H1 (cell line): ENCODE data around the gene PHLDA2. TPM values are rescaled to one million over a fixed set of nuclear protein-coding genes. Genes with fewer than 3 reads are reported as not detected.

ENCODE experiments used
- CTCF ChIA-PET: fragments of 300-600 bp; sonication (Branson Sonifier 250); formaldehyde crosslinking; loops from one replicate; lab custom pipeline; 2021; ENCODE audit not compliant: partially characterized antibody; lab: Charles Lee
- POLR2A ChIA-PET: fragments of 300-600 bp; sonication (Branson Sonifier 250); formaldehyde crosslinking; loops from one replicate; lab custom pipeline; 2021; ENCODE audit warnings: inconsistent platforms; ENCODE audit not compliant: partially characterized antibody; lab: Charles Lee
- DNase-seq, 2 experiments: peaks; one replicate each; pipeline versions ENCODE4 v3.0.0 to v3.0.0-alpha.2; 2010 to 2022; ENCODE audit warnings: low spot score in 2 of 2, low read depth in 1 of 2, mixed read lengths in 1 of 2
- FAIRE-seq: peaks from 2 replicates; lab custom pipeline; 2011; peaks lifted over from hg19 to GRCh38; lab: Jason Lieb, UNC
- H2AFZ ChIP-seq: 2 replicates; pipeline ENCODE4 v1.8.1; 2012; ENCODE audit warnings: low read length, inconsistent platforms
- H2AK5ac ChIP-seq: 2 replicates; pipeline ENCODE4 v1.6.1; 2013; ENCODE audit warnings: low read depth, low read length
- H2BK120ac ChIP-seq: replicated peaks from 2 replicates; pipeline ENCODE3; 2013; ENCODE audit warnings: low read depth, low read length, inconsistent platforms
- H2BK12ac ChIP-seq: 2 replicates; pipeline ENCODE4 v1.6.1; 2013; ENCODE audit warnings: low read depth, low read length
- H2BK15ac ChIP-seq: 2 replicates; pipeline ENCODE4 v1.6.1; 2013; ENCODE audit warnings: low read length
- H2BK20ac ChIP-seq: 2 replicates; pipeline ENCODE4 v1.6.1; 2013; ENCODE audit warnings: low read length
- H2BK5ac ChIP-seq: 2 replicates; pipeline ENCODE4 v1.6.1; 2013; ENCODE audit warnings: low read depth, low read length
- H3K14ac ChIP-seq: 2 replicates; pipeline ENCODE4 v1.6.1; 2013; ENCODE audit warnings: inconsistent platforms; ENCODE audit not compliant: insufficient read length
- H3K18ac ChIP-seq: 2 replicates; pipeline ENCODE4 v1.6.1; 2013; ENCODE audit warnings: low read length; ENCODE audit errors: extremely low read depth
- H3K23ac ChIP-seq: 2 replicates; pipeline ENCODE4 v1.6.1; 2013; ENCODE audit warnings: inconsistent platforms; ENCODE audit not compliant: insufficient read length
- H3K23me2 ChIP-seq: 2 replicates; pipeline ENCODE4 v1.6.1; 2013; ENCODE audit warnings: low read depth, low read length
- H3K27ac ChIP-seq: 2 replicates; pipeline ENCODE4 v1.6.1; 2011; ENCODE audit warnings: low read depth, low read length, inconsistent platforms
- H3K27me3 ChIP-seq, 4 experiments: replicated peaks in 1 of 4; 1 replicate in 1 of 4; 2 replicates in 3 of 4; pipeline versions ENCODE4 v1.6.1 to v1.8.1; 2011 to 2013; ENCODE audit warnings: low read length in 3 of 4, mild to moderate bottlenecking in 3 of 4, inconsistent platforms in 2 of 4, mixed read lengths in 2 of 4, moderate library complexity in 1 of 4; ENCODE audit not compliant: control insufficient read depth in 3 of 4, insufficient read depth in 3 of 4; ENCODE audit errors: extremely low read depth in 1 of 4
- H3K36me3 ChIP-seq, 4 experiments: 2 replicates each; pipeline versions ENCODE4 v1.6.1 to v1.8.1; 2011 to 2013; ENCODE audit warnings: mild to moderate bottlenecking in 4 of 4, low read length in 3 of 4, moderate library complexity in 2 of 4, control low read depth in 1 of 4, inconsistent platforms in 1 of 4; ENCODE audit not compliant: insufficient read depth in 4 of 4, control insufficient read depth in 2 of 4
- H3K4ac ChIP-seq: replicated peaks from 2 replicates; pipeline ENCODE3; 2013; ENCODE audit warnings: low read length, low read depth, mixed read lengths, inconsistent platforms; ENCODE audit not compliant: insufficient read length
- H3K4me1 ChIP-seq, 4 experiments: replicated peaks in 1 of 4; 1 replicate in 1 of 4; 2 replicates in 3 of 4; pipeline versions ENCODE4 v1.6.1 to v1.8.1; 2011 to 2013; ENCODE audit warnings: low read length in 3 of 4, inconsistent platforms in 2 of 4, mixed read lengths in 1 of 4; ENCODE audit not compliant: insufficient read depth in 4 of 4, control insufficient read depth in 3 of 4
- H3K4me2 ChIP-seq, 2 experiments: 2 replicates each; pipeline versions ENCODE4 v1.6.1 to v1.8.1; 2011 to 2013; ENCODE audit warnings: low read depth in 2 of 2, low read length in 2 of 2, control low read depth in 1 of 2, inconsistent platforms in 1 of 2, mild to moderate bottlenecking in 1 of 2; ENCODE audit not compliant: insufficient read depth in 1 of 2
- H3K4me3 ChIP-seq, 4 experiments: fragments of 200-600, 300-600 bp in 1 of 4; sonication (generic), shearing (Covaris generic), sonication (Bioruptor Twin) in 1 of 4; 2 replicates each; pipeline versions ENCODE4 v1.5.1 to v1.8.1; 2011 to 2016; ENCODE audit warnings: low read length in 4 of 4, low read depth in 3 of 4, control low read depth in 2 of 4, inconsistent platforms in 2 of 4, mild to moderate bottlenecking in 2 of 4, mixed read lengths in 1 of 4, moderate library complexity in 1 of 4; ENCODE audit not compliant: insufficient read depth in 2 of 4; ENCODE audit errors: extremely low read depth in 1 of 4
- H3K56ac ChIP-seq: replicated peaks from 2 replicates; pipeline ENCODE3; 2013; ENCODE audit warnings: low read depth, mild to moderate bottlenecking, mixed read lengths, low read length, inconsistent platforms; ENCODE audit not compliant: insufficient read length
- H3K79me1 ChIP-seq: 2 replicates; pipeline ENCODE4 v1.6.1; 2013; ENCODE audit warnings: low read depth, low read length, control low read depth
- H3K79me2 ChIP-seq, 2 experiments: 2 replicates each; pipeline versions ENCODE4 v1.6.1 to v1.8.1; 2012 to 2013; ENCODE audit warnings: low read length in 2 of 2, mild to moderate bottlenecking in 2 of 2, inconsistent platforms in 1 of 2; ENCODE audit not compliant: insufficient read depth in 2 of 2, control insufficient read depth in 1 of 2
- H3K9ac ChIP-seq, 4 experiments: replicated peaks in 1 of 4; 1 replicate in 1 of 4; 2 replicates in 3 of 4; pipeline versions ENCODE4 v1.6.1 to v1.8.1; 2011 to 2013; ENCODE audit warnings: low read depth in 3 of 4, low read length in 3 of 4, control low read depth in 2 of 4, mild to moderate bottlenecking in 2 of 4, moderate library complexity in 2 of 4, inconsistent platforms in 1 of 4; ENCODE audit errors: extremely low read depth in 1 of 4
- H3K9me3 ChIP-seq, 2 experiments: 2 replicates each; pipeline versions ENCODE4 v1.6.1 to v1.8.1; 2012 to 2013; ENCODE audit warnings: mild to moderate bottlenecking in 2 of 2, moderate library complexity in 2 of 2, control low read depth in 1 of 2, inconsistent platforms in 1 of 2, low read depth in 1 of 2, low read length in 1 of 2, mixed read lengths in 1 of 2; ENCODE audit not compliant: insufficient read depth in 2 of 2
- H4K20me1 ChIP-seq, 2 experiments: replicated peaks in 1 of 2; 2 replicates each; pipeline versions ENCODE3 to v1.8.1; 2011 to 2013; ENCODE audit warnings: inconsistent platforms in 2 of 2, low read length in 2 of 2, mild to moderate bottlenecking in 1 of 2; ENCODE audit not compliant: insufficient read depth in 2 of 2, control insufficient read depth in 1 of 2
- H4K5ac ChIP-seq: 2 replicates; pipeline ENCODE4 v1.6.1; 2013; ENCODE audit warnings: low read length, low read depth, mixed read lengths, inconsistent platforms; ENCODE audit not compliant: insufficient read length
- H4K8ac ChIP-seq: 2 replicates; pipeline ENCODE4 v1.8.0; 2013; ENCODE audit warnings: mild to moderate bottlenecking, moderate library complexity, low read length, inconsistent platforms; ENCODE audit not compliant: insufficient read depth; ENCODE audit errors: extremely low read depth
- H4K91ac ChIP-seq: replicated peaks from 2 replicates; pipeline ENCODE3; 2013; ENCODE audit warnings: low read length, mixed read lengths, inconsistent platforms; ENCODE audit not compliant: insufficient read length
- CHD2 ChIP-seq: IDR thresholded peaks from 2 replicates; pipeline ENCODE4 v1.6.1; 2012; ENCODE audit warnings: low read length, improper control_type of control experiment
- KDM1A ChIP-seq: fragments of 200-600, 300-600 bp; sonication (generic); IDR thresholded peaks from 2 replicates; pipeline ENCODE4 v1.7.1; 2016; ENCODE audit warnings: mild to moderate bottlenecking, low read length, borderline replicate concordance
- WGBS, 2 experiments: shearing (Covaris generic) in 1 of 2; methylation state at CpG; one replicate each; pipeline versions ENCODE4 v1.1.6 to v1.1.7; 2013 to 2015; ENCODE audit warnings: low lambda C conversion rate in 2 of 2, mixed read lengths in 2 of 2, inconsistent platforms in 1 of 2, low coverage in 1 of 2, missing lambda C conversion rate in 1 of 2; ENCODE audit not compliant: insufficient replicate concordance in 2 of 2, insufficient coverage in 1 of 2, insufficient read length in 1 of 2; ENCODE audit errors: extremely low coverage in 1 of 2, missing lambda C conversion rate in 1 of 2; 5-methylcytosine and 5-hydroxymethylcytosine counted together
- polyA plus RNA-seq, 7 experiments: library from polyadenylated mRNA; depleted of rRNA in 3 of 7; stranded (reverse) in 5 of 7; unstranded in 2 of 7; fragments of >200 nt in 5 of 7; fragments of 200-250 nt in 2 of 7; gene quantifications; 1 replicate in 5 of 7; 2 replicates in 1 of 7; 4 replicates in 1 of 7; pipeline versions ENCODE4 v1.2.1 to v1.2.3, GENCODE V29; 2011 to 2013; ENCODE audit warnings: missing spikeins in 2 of 7, mixed read lengths in 2 of 7
- total RNA-seq: library from RNA; stranded (reverse); fragmentation: NEBNext Ultra II Directional; extraction: Animal tissue kit (Norgen Biotek cat#: 25700); gene quantifications from 2 replicates; pipeline ENCODE4 v1.2.1, GENCODE V29; 2021

Gene PHLDA2
- total and polyA plus RNA-seq, 2 of the 8 experiments (the other 6 are each of a cell fraction or from before 2014, with no cell fraction given) = 5.2 to 7.6 TPM

- Histone ChIP-seq H3K4me1 (peaks cover 0 to 20% (median 15%) of the 10 kb centered on the region in 4 experiments; a peak in 6 of 7 replicates), H2AK5ac (no peak overlapping the region), H2AFZ (no peak overlapping the region), H3K36me3 (no peaks in the 10 kb centered on the region), H3K27me3 (peaks cover 0 to 12% (median 4%) of the 10 kb centered on the region in 4 experiments; a peak in 4 of 7 replicates), H2BK120ac (no peak overlapping the region), H2BK5ac (no peak overlapping the region), H3K4ac (no peak overlapping the region), H2BK15ac (0 out of 2 replicates have a peak overlapping the region, but pooled peaks have one; percentile 5), H3K9me3 (peaks cover 0 to 4% of the 10 kb centered on the region in 2 experiments; a peak in 1 of 4 replicates), H3K27ac (no peak overlapping the region), H3K79me1 (no peaks in the 10 kb centered on the region), H3K4me2 (no peak overlapping the region), H4K8ac (peak overlapping the region; percentile 69; the same call in 1 of the 2 replicates), H4K20me1 (no peaks in the 10 kb centered on the region), H2BK12ac (no peak overlapping the region), H3K23ac (no peak overlapping the region), H2BK20ac (no peak overlapping the region), H4K5ac (no peak overlapping the region), H3K14ac (no peak overlapping the region), H4K91ac (no peak overlapping the region), H3K18ac (no peak overlapping the region), H3K4me3 (no peak overlapping the region), H3K23me2 (peaks cover 3% of the 10 kb centered on the region), H3K79me2 (no peaks in the 10 kb centered on the region), H3K9ac (no peak overlapping the region), H3K56ac (no peak overlapping the region)
- DNase-seq = no peak
- no peak for FAIRE-seq
- 89% methylated on average over 4 of the region's 4 CpGs; no CpG with 5 or more reads in 1 of the 2 experiments for WGBS, 2 experiments
- ChIA-PET POLR2A (interaction anchor here (2.9 to 4.4 kb wide), 2 partner anchors 36 to 362 kb away, joined by 16 to 17 read pairs; partner anchors contain the start of gene PHLDA2), CTCF (interaction anchor here (1.1 to 13.5 kb wide), 4 partner anchors 9 to 359 kb away, joined by 4 to 521 read pairs (median 98); partner anchors contain the start of gene PHLDA2)
- TF ChIP-seq KDM1A = peak; percentile 49; the same call in 1 of the 2 replicates
- TF ChIP-seq CHD2 = no peak
Observed at GRCh38 chr11:2893935-2894334, 35.3 kb downstream of the PHLDA2 start.
